GM12892 (cell line): Measurements from ENCODE around the gene MINDY3.
"Not testable (repeated sequence)": the region's sequence is repeated elsewhere in the genome, so short reads cannot be mapped to it uniquely, and the experiment has no call there.

ENCODE experiments used
- DNase-seq: peaks from one replicate; pipeline ENCODE4 v3.0.0; 2011; ENCODE audit not compliant: insufficient read length
- FAIRE-seq: peaks from 2 replicates; lab custom pipeline; 2011; peaks lifted over from hg19 to GRCh38; lab: Jason Lieb, UNC
- POLR2A ChIP-seq: IDR thresholded peaks from 2 replicates; pipeline ENCODE4 v1.6.1; 2011; ENCODE audit warnings: low read depth, low read length, control low read depth
- POLR2AphosphoS5 ChIP-seq: IDR thresholded peaks from 2 replicates; pipeline ENCODE4 v1.6.1; 2011; ENCODE audit warnings: low read depth, low read length, control low read depth
- TAF1 ChIP-seq: IDR thresholded peaks from 2 replicates; pipeline ENCODE4 v1.6.1; 2011; ENCODE audit warnings: low read depth, mild to moderate bottlenecking, control low read depth, low read length, borderline replicate concordance

The MINDY3 gene

GRCh38 chr10:15782851-15783250 lies 77.5 kb downstream of the MINDY3 start:
- no peak for TF ChIP-seq TAF1
- no peak for TF ChIP-seq POLR2AphosphoS5
- no peak for TF ChIP-seq POLR2A
- DNase-seq (no peak), FAIRE-seq (no peak)

- no peak for FAIRE-seq
- no peak for DNase-seq
- TF ChIP-seq TAF1 (no peak), POLR2AphosphoS5 (no peak), POLR2A (no peak)
Observed at GRCh38 chr10:15781381-15781960, 78.8 kb downstream of the MINDY3 start.

GRCh38 chr10:15780353-15781135 lies 79.8 kb downstream of the MINDY3 start:
- DNase-seq (no peak), FAIRE-seq (no peak)
- TF ChIP-seq POLR2A (no peak), POLR2AphosphoS5 (no peak), TAF1 (no peak)

GRCh38 chr10:15775513-15775912 lies 84.8 kb downstream of the MINDY3 start:
- TF ChIP-seq TAF1, result no peak
- TF ChIP-seq POLR2A, result no peak
- no peak for TF ChIP-seq POLR2AphosphoS5
- DNase-seq, result no peak
- FAIRE-seq, result no peak

GRCh38 chr10:15774534-15774933 lies 85.8 kb downstream of the MINDY3 start:
- not testable (repeated sequence) for FAIRE-seq

GRCh38 chr10:15764892-15765454 lies 95.3 kb downstream of the MINDY3 start:
- DNase-seq (no peak), FAIRE-seq (no peak)
- TF ChIP-seq POLR2A, result no peak

More at GRCh38 chr10:15774534-15774933, 85.8 kb downstream of the MINDY3 start:
- DNase-seq, result not testable (repeated sequence)

- FAIRE-seq (no peak), DNase-seq (no peak)
- TF ChIP-seq POLR2A (no peak), POLR2AphosphoS5 (no peak), TAF1 (no peak)
Observed at GRCh38 chr10:15763006-15763405, 97.3 kb downstream of the MINDY3 start.

- DNase-seq, FAIRE-seq: not testable (repeated sequence)
Observed at GRCh38 chr10:15762239-15762638, 98.1 kb downstream of the MINDY3 start.

- not testable (repeated sequence) for FAIRE-seq, DNase-seq
Observed at GRCh38 chr10:15761224-15761623, 99.1 kb downstream of the MINDY3 start.

- TF ChIP-seq TAF1 (no peak), POLR2AphosphoS5 (no peak), POLR2A (no peak)
- DNase-seq, result no peak
- FAIRE-seq, result no peak
Observed at GRCh38 chr10:15760681-15761080, 99.6 kb downstream of the MINDY3 start.

- TF ChIP-seq POLR2AphosphoS5, result no peak
- no peak for TF ChIP-seq TAF1
- TF ChIP-seq POLR2A, result no peak
- DNase-seq, result no peak
- no peak for FAIRE-seq
Observed at GRCh38 chr10:15759265-15759664, 101.0 kb downstream of the MINDY3 start.

GRCh38 chr10:15758618-15759017 lies 101.7 kb downstream of the MINDY3 start:
- no peak for DNase-seq
- no peak for TF ChIP-seq POLR2AphosphoS5
- TF ChIP-seq POLR2A, result no peak
- no peak for TF ChIP-seq TAF1
- FAIRE-seq, result no peak
